Head of caudate nucleus (tissue), 42 donors: ENCODE data around the gene PRKCE.
A peak's percentile ranks its signal among the peaks of the same experiment; 100 is the strongest.

Source experiments
- DNase-seq, 42 donors: peaks; one replicate each; pipeline versions ENCODE4 v3.0.0 to v3.0.0-alpha.2; 2020 to 2021; ENCODE audit warnings: mixed read lengths in 7 of 42
- intact Hi-C: fragments of 100-400 bp; cut with DNase I; formaldehyde crosslinking; loops from one replicate; pipeline ENCODE4 v1.15.0; 2022

Gene PRKCE

DNA sequence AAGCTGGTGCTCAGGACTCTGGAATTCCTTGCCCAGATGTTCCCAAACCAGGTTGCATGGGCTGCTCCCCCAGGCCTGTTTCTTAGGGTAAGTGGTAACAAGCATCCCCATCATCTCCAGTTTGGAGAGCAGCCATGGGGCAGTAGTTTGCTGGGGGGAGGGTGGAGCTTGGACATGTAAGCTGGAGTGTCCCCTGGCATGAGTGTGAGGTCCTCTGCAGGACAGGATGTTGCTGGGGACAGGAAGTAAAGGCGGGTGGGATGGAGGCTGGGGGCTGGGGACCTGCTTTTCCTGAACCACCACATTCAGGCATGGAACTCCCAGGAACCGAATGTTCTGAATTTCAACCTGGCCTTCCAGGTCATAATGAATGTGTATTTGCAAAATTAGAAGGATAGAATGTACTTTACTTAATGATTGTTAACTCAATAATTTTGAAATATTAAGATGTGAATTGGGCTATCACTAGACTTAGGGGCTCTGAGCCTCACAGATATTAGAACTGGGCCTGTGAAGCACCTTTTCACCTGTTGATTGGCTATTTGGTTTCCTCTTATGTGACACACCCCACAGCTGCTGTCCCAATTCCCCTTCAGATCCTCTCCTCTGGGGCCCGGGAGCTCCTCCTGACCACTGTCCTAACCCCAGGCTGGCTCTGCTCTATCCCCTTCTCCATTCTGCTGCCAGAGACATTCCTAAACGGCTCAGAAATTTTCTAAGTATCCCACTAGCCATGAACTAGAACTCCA, 579.4 kb downstream of the PRKCE start:
- intact Hi-C loops: no loop called here
- no peak for DNase-seq

- DNase-seq: no peak
- intact Hi-C loops: no loop called here
Measured at GRCh38 chr2:46231721-46232120, 580.2 kb downstream of the PRKCE start.

- DNase-seq: peak in 27 of 42 donors; percentile 9 to 71 (median 33)
- intact Hi-C loops: no loop called here
Measured at GRCh38 chr2:46232860-46233259, 581.4 kb downstream of the PRKCE start.

DNA sequence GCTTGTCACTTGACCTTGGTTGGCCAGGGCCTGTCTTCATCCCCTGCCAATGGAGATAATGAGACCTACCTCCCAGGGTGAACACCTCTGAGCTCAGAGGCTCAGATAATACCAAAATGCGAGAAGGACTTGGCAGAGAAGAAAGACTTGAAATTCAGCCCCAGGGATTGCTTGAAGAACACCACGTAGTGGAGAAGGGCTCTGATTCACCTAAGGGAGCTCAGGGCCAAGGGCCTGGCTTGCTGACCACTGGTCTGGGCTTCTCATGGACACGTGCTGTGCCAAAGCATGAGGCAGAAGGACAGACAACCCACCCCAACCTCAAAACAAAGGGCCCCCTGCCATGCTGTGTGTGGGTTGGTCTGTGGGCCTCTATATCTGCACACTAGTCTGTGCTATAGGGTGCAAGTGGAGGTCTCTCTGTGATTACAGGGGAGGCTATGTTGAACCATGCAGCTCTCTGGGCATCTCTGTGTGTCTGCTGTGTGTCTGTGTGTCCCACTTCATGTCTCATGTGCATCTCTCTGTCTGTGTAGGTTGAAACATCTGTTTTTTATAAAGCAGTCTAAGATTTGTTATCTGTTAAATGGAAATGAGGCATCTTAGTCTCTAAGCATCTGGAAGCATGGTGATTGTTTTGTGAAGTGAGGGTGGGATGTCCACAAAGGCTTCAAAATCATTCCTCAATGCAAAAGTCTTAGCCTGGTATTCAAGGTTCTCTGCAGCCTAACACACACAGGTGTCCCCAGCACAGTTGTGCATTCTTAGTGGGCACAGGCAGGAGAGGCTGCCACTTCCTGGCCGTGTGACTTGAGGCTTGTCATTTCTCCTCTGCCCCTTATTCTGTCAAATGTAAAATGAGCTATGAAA, 584.8 kb downstream of the PRKCE start:
- intact Hi-C loops: no loop called here
- no peak for DNase-seq

DNA sequence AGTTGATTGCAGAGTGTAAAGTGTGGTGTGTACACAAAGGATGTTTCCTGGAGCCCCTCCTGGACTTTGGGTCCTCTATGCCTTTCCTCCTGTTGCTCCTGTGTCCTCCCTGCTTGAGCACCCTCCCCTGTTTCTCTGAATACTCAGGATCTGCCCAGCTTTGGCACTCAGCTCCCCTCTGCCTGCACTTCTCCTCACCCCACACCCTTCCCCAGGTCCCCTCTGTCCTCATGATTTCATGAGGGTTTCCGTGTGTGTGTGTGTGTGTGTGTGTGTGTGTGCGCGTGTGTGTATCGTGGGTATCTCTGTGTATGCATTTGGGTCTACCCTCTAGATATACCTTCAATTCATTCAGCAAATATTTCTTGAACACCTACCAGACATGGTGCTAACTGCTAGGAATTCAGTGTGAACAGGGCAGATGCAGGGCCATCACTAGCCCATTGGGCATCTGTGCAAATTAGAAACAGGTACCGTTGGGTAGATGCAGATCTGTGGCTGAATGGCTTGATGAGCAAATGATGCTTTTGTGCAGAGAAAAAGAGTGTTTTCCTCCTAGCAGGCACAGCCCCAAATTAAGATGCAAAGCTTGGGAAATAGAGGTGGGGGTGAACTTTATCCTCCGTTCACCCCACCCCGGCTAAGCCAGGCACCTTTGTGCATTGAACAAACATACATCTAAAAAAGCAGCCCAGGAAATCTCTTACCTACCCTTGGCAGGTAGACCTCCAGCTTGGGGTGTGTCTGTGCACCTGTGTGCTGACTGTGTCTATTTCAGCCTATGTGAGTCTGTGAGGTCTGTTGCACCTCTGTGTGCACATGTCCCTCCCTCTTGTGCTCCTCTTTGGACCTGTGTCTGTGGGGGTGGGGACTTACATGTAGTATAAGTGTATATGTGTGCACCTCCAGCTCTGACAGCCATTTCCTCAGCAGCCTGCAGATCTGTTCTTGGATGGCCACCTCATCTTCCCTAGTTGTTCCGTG, 585.7 kb downstream of the PRKCE start:
- intact Hi-C loops: no loop called here

More for the DNA sequence above, 585.7 kb downstream of the PRKCE start:
- DNase-seq: no peak
